HG02840 (cell line): ENCODE data around the gene PRR5.
"Not testable (repeated sequence)": the region's sequence is repeated elsewhere in the genome, so short reads cannot be mapped to it uniquely, and the experiment has no call there.

ENCODE experiments used
- ATAC-seq: cut with Tn5 transposase; IDR thresholded peaks from one replicate; pipeline ENCODE4 v1.9.1; 2021; ENCODE audit warnings: mild to moderate bottlenecking, moderate library complexity, moderate number of reproducible peaks; ENCODE audit not compliant: unreplicated experiment, low FRiP score

Gene PRR5

GRCh38 chr22:44701824-44702478, at the start of gene PRR5:
TSS of gene PRR5 (plus strand) at chr22:44702204. CDS start at chr22:44702475, 271 bp downstream.
- ATAC-seq, result peak; percentile 62

- ATAC-seq, result not testable (repeated sequence)
Measured at GRCh38 chr22:44652866-44653265, 49.1 kb upstream of the PRR5 start.

GRCh38 chr22:44658311-44658953, 43.6 kb upstream of the PRR5 start:
- no peak for ATAC-seq

- no peak for ATAC-seq
Measured at GRCh38 chr22:44659140-44659539, 42.9 kb upstream of the PRR5 start.

DNA sequence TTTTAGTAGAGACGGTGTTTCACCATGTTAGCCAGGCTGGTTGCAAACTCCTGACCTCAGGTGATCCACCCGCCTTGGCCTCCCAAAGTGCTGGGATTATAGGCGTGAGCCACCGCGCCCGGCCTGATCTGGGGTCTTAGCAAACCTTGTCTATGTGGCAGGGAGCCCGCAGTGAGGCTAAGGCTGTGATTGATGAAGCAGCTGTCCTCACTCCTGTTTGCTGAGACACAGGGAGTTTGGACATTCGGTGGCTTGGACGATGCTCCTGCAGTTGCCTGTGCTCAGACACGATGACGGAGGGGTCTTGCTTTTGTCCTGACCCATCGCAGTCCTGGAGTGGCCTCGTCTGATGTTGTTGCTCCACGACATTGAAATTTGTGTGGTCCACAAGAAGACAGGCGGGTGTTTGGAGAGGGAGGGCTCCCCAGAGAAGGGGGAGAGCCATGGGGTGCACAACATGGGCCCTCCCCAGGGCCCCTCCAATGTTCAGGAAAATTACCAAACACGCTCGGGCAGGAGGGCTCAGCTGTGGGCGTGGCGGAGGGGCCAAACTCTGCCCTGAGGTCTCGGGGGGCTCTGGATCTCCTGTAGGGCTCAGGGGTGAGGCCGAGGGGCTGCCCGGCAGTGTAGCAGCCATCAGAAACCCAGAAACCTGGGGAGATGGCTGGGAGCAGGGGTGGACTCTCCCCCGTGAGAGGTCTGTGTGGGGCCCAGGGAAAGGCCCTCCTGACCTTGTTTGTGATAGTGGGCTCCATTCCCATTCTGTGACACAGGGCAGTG, 41.8 kb upstream of the PRR5 start:
- no peak for ATAC-seq

- no peak for ATAC-seq
Measured at GRCh38 chr22:44661070-44661469, 40.9 kb upstream of the PRR5 start.

GRCh38 chr22:44661659-44662569, 40.1 kb upstream of the PRR5 start:
- no peak for ATAC-seq

DNA sequence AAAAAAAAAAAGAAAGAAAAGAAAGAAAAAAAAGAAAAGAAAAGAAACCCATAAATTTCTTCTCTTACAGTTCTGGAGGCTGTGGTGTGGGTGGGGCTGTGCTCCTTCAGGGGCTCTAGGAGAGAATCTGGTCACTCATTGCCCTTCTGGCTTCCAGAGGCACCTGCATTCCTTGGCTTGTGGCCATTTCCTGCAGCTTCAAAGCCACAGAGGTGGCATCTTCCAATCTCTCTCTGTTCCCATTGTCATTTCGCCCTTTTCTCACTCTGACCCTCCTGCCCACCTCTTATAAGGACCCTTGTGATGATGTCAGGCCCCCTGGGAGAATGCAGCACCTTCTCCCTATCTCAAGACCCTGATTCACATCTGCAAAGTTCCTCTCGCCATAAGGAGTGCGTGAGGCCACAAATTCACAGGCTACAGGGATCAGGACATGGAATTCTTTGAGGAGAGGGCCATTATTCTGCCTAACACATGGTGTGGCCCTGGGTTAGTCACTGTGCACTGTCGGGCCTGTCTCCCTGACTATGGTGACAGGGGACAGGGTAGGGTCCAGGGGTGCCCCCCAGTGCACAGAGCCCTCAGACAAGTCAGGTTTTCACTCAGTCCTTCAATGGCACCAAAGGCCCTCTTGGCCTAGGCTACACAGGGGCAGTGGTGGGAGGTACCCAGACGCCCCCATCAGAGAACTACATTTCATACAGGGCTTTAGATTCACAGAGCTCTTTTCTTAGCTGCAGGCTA, 38.6 kb upstream of the PRR5 start:
- ATAC-seq, result no peak

- ATAC-seq, result no peak
Measured at GRCh38 chr22:44664149-44664548, 37.9 kb upstream of the PRR5 start.

DNA sequence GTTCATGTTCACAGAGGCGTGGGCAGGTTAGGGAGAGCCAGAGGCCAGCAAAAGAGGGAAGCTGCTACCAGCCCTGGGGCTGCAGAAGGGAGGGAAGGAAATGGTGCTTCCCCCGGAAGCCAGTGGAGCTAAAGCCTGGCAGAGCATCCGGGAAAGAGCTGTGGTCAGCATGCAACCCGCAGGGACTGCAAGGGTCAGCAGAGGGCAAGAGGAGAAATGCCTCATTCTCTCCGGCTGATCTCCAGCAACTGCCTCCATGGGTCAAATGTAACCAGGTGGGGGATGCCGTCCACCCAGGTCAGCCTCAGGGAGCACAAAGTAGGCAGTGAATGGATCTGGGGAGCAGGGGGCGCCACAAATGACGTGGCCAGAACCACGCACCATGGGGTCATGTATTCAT, 36.9 kb upstream of the PRR5 start:
- no peak for ATAC-seq

GRCh38 chr22:44666207-44666585, 35.8 kb upstream of the PRR5 start:
- ATAC-seq, result no peak

DNA sequence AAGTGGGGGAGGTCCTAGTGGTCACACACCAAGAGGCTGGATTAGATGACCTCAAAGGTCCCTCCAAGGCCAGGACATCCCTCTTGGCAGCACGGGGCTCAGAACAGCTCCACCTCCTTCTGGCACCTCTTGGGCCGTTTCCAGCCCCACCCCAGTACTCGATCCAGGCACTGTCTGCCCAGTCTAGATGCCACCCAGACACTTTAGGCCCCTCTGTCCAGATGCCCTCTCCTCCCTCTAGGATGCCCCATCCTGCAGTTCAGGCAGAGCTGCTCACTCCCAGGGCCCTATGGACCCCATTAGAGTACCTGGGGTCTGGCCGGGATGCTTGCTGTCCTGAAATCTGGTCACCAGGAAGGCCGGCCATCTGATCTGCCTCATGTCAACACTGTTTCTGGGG, 34.7 kb upstream of the PRR5 start:
- no peak for ATAC-seq

DNA sequence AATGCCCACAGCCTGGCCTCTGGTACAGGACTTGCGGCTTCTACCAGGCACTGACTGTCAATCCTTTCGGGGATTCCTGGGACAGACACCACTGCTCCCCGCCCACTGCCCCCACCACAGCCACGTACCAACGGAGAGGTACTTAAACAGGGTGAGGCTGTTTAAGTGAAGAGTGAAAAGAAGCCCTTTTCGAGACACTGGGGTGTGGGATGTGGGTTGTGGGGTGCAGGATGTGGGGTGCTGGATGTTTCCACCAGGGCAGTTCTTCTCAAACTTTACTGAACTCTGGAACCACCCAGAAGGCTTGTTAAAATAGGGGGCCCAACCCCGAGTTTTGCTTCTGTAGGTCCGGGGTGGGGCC, 34.2 kb upstream of the PRR5 start:
- ATAC-seq, result no peak

DNA sequence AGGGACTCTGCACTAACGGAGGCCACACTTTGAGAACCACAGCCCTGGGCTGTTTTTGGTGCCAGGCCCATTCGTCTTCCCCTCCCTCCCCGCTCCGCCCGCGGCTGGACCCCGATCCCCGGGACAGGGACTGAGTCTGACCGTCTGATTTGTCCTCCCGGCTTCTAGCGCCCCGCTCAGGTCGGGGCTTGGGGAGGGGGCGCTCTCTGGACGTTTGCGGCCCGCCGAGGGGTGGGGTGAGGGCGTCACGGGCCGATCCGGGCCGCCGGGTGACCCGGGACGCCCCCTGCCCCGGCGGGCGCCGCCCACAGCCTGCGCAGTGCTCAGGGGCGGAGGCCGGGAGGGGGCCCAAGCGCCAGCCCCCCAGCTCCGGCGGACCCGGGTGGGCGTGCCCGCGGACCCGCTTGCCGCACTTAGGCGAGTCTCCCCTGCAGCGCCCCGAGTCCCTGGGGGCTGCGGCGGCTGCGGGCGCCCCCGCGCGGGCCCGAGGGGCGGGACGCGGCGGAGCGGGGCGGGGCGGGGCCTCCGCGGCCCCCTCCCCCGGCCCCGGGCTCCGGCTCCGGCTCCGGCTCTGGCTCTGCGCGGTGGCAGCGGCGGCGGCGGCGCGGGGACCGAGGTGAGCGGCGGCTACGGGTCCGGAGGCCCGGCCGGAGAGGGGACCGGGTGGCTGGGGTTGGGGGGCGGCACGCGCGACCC, 33.7 kb upstream of the PRR5 start:
- no peak for ATAC-seq

GRCh38 chr22:44668886-44669521, 33.0 kb upstream of the PRR5 start:
- no peak for ATAC-seq

GRCh38 chr22:44669561-44669976, 32.4 kb upstream of the PRR5 start:
- ATAC-seq, result no peak

GRCh38 chr22:44670220-44670988, 31.6 kb upstream of the PRR5 start:
- no peak for ATAC-seq

DNA sequence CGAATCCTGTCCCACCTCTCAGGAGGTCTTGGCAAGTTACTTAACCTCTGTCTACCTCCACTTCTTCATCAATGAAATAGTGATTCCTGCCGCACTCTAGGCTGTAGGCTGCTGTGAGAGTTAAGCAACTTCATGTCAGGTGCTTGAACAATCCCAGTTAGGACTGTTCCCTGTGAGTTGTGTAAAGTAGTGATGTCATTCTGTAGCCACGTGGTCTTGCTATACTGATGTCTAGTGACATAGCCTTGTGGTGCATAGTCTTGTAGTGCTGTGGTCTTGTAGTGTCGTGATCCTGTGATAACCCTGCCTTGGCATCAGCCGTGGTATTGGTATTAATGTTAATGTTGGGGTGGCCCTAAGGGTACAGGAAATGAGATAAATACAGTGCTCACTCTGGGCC, 30.3 kb upstream of the PRR5 start:
- ATAC-seq, result no peak
